Tibial nerve (tissue), 4 donors: ENCODE measurements around the gene RBP4. TPM values are rescaled to one million over a fixed set of nuclear protein-coding genes. Genes with fewer than 3 reads are reported as not detected.

Experiments used
- DNase-seq, 2 donors: peaks; one replicate each; pipeline ENCODE4 v3.0.0-alpha.2; 2019; ENCODE audit warnings: low spot score in 2 of 2
- H3K27ac ChIP-seq, 4 donors: fragments of 200-600 bp; sonication (generic) in 3 of 4; one replicate each; pipeline ENCODE4 v1.5.1; 2017 to 2019; ENCODE audit warnings: mild to moderate bottlenecking in 1 of 4
- H3K27me3 ChIP-seq, 2 donors: fragments of 200-600 bp; sonication (generic) in 1 of 2; one replicate each; pipeline versions ENCODE4 v1.5.1 to v1.6.0; 2017 to 2019
- H3K36me3 ChIP-seq, 3 donors: fragments of 200-600 bp; sonication (generic); one replicate each; pipeline ENCODE4 v1.5.1; 2018 to 2019
- H3K4me1 ChIP-seq, 4 donors: fragments of 200-600 bp; sonication (generic) in 3 of 4; one replicate each; pipeline ENCODE4 v1.5.1; 2017 to 2019
- H3K4me3 ChIP-seq, 4 donors: fragments of 200-600 bp; sonication (generic) in 3 of 4; one replicate each; pipeline ENCODE4 v1.5.1; 2017 to 2019; ENCODE audit warnings: mild to moderate bottlenecking in 1 of 4, moderate library complexity in 1 of 4
- H3K9me3 ChIP-seq, 4 donors: fragments of 200-600 bp; sonication (generic) in 3 of 4; one replicate each; pipeline ENCODE4 v1.5.1; 2017 to 2019
- EP300 ChIP-seq, 2 donors: sonication (generic); formaldehyde crosslinking; IDR thresholded peaks; one replicate each; pipeline ENCODE4 v1.6.1; 2017; ENCODE audit warnings: antibody characterized with exemption in 2 of 2, mild to moderate bottlenecking in 1 of 2
- POLR2A ChIP-seq, 2 donors: fragments of 450-650 bp; IDR thresholded peaks; one replicate each; pipeline ENCODE4 v1.6.1; 2017; ENCODE audit warnings: antibody characterized with exemption in 2 of 2, mild to moderate bottlenecking in 2 of 2, moderate library complexity in 2 of 2
- WGBS, 2 donors: methylation state at CpG; one replicate each; pipeline ENCODE4 v1.1.5; 2018; 5-methylcytosine and 5-hydroxymethylcytosine counted together
- total RNA-seq, 4 donors: library from RNA; depleted of rRNA; stranded (reverse); fragments of >200 nt; gene quantifications; one replicate each; pipeline ENCODE4 v1.1.0, GENCODE V29; 2016
- TF ChIP-seq, protein P1 (sequence below), 5 experiments: fragments of 200-600 bp in 3 of 5; fragments of 450-650 bp in 2 of 5; sonication (generic) in 3 of 5; IDR thresholded peaks; one replicate each; pipeline ENCODE4 v1.5.1; 2016 to 2019; ENCODE audit warnings: antibody characterized with exemption in 5 of 5, mild to moderate bottlenecking in 3 of 5, moderate library complexity in 2 of 5

Gene RBP4
- total RNA-seq: 100 to 1,000 TPM in 3 of 4 donors, 10 to 100 TPM in 1; 92.0 to 127 (median 119) TPM

DNA sequence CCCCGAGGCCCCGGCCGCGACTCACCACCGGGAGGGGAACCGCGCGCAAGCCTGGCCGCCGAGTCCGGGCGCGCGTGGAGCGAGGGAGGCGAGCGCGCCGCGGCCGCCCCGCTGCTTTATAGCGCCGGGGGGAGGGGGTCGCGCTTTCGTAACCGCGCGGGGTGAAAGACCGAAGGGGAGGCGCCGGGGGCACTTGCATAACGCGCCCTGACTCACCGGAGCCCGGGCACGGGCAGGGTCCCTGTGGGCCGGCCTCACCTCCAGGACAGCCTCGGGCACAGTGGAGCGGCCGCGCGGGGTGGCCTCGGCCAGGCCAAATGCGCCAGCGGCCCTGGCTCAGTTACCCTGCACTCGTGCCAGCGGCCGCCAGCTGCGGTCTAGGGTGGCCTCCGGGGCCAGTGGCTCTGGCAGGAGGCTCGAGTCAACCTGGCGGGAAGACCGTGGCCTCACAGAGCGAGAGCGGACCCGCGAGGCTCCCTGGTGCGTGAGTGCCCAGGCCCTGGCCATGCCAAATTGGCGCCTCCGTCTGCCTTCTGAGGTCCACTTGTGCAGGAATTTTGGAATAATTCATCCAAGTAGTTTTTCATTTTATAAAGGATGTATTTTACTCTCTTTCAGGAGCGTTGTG lies at the start of gene RBP4:
RBP4 (minus strand) TSS at position 90 of the 628 bp plus-strand sequence. CDS start 207 bp downstream, outside the sequence.
- Histone ChIP-seq H3K36me3 (no peaks in the 10 kb centered on the region), H3K27me3 (peaks cover 0 to 29% of the 10 kb centered on the region in 2 donors), H3K4me1 (peaks cover 0 to 26% (median 6%) of the 10 kb centered on the region in 4 donors), H3K9me3 (no peaks in the 10 kb centered on the region), H3K4me3 (peak within 1 kb of the TSS in 3 of 4 donors; percentile 22 to 56 (median 29)), H3K27ac (peak within 1 kb of the TSS in 1 of 4 donors; percentile 59)
- no peak for DNase-seq
- TF ChIP-seq, protein P1, sequence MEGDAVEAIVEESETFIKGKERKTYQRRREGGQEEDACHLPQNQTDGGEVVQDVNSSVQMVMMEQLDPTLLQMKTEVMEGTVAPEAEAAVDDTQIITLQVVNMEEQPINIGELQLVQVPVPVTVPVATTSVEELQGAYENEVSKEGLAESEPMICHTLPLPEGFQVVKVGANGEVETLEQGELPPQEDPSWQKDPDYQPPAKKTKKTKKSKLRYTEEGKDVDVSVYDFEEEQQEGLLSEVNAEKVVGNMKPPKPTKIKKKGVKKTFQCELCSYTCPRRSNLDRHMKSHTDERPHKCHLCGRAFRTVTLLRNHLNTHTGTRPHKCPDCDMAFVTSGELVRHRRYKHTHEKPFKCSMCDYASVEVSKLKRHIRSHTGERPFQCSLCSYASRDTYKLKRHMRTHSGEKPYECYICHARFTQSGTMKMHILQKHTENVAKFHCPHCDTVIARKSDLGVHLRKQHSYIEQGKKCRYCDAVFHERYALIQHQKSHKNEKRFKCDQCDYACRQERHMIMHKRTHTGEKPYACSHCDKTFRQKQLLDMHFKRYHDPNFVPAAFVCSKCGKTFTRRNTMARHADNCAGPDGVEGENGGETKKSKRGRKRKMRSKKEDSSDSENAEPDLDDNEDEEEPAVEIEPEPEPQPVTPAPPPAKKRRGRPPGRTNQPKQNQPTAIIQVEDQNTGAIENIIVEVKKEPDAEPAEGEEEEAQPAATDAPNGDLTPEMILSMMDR (IDR thresholded peaks at IDR 0.05): no peak
- no peak for TF ChIP-seq EP300 (IDR thresholded peaks at IDR 0.05)
- WGBS, 2 donors: 1 to 4% methylated on average over 20 to 22 of the region's 63 CpGs

DNA sequence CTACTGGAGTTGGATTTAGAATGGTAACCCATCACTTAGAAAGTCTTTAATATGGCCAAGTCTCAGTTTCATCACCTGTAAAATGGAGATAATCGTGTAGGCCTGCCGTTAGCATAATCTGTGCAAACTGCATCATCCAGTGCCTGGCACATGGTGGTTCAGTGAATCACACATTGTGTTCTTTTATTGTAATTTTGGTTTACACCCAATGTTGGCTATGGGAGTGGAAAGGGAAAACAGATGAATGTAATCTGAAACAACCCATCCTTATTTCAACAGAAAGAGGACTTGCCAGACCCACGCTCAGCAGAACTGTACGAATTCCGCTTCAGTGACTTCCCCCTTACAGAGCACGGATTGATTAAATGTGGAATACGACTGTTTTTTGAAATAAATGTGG lies 38.8 kb upstream of the RBP4 start:
- TF ChIP-seq EP300 (IDR thresholded peaks at IDR 0.05) (no peak), POLR2A (IDR thresholded peaks at IDR 0.05) (no peak)
- TF ChIP-seq, protein P1 (IDR thresholded peaks at IDR 0.05): no peak
- 89 to 92% methylated on average over 7 of the region's 7 CpGs for WGBS, 2 donors

DNA sequence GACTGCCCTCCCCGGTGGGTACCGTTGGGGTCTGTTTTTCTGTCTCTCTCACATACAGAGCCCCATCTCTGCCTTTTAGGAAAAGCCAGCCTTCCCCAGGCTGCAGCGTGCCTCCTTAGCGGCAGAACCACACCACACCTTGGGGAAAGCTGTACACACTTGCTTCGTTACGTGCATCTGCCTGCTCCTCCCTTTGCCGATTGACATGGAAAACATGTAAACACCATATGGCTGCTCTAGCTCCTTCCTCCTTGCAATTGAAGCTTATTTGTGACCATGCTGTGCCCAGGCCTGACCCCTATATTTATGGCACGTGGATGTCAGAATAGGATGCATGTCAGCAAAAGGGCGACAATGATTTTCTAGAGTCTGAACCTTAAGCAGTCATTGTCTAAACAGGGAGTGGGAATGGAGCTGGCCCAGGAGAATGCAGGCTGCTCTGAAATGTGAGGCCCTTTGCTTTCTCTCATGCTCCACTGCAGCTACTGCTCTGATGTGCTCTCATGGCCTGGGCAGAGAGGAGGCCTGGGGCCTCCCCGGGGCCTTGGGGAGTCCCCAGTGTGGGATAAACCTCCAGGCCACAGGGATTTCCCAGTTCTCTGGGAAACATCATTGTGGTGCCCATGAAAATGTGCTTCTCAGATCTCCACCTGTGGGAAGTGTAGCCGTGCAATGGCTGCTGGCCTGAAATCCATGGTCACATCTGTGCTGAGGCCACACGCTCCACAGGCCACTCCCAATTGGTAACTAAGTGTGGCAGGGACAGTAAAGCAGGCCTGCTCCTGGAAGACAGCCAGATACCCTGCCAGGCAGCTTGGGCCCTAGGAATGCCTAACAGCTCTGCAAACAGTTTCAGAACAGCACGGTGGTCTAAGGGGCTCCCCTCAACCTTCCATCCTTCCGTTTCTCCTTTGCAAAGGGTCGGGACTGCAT lies 29.9 kb upstream of the RBP4 start:
- WGBS, 2 donors: 67 to 88% methylated on average over 14 to 15 of the region's 15 CpGs
- TF ChIP-seq, protein P1 (IDR thresholded peaks at IDR 0.05): no peak
- TF ChIP-seq POLR2A (IDR thresholded peaks at IDR 0.05) (no peak), EP300 (IDR thresholded peaks at IDR 0.05) (no peak)
- DNase-seq: no peak
- no peaks in the 10 kb centered on the region for H3K4me1 ChIP-seq
- no peaks in the 10 kb centered on the region for H3K27me3 ChIP-seq
- H3K9me3 ChIP-seq: no peaks in the 10 kb centered on the region
- no peak overlapping the region for H3K27ac ChIP-seq
- H3K36me3 ChIP-seq: no peaks in the 10 kb centered on the region
- no peak overlapping the region for H3K4me3 ChIP-seq

More for the DNA sequence above, 38.8 kb upstream of the RBP4 start:
- Histone ChIP-seq H3K27me3 (no peaks in the 10 kb centered on the region), H3K4me3 (no peak overlapping the region), H3K4me1 (no peaks in the 10 kb centered on the region), H3K27ac (no peak overlapping the region), H3K9me3 (no peaks in the 10 kb centered on the region), H3K36me3 (no peaks in the 10 kb centered on the region)
- no peak for DNase-seq

DNA sequence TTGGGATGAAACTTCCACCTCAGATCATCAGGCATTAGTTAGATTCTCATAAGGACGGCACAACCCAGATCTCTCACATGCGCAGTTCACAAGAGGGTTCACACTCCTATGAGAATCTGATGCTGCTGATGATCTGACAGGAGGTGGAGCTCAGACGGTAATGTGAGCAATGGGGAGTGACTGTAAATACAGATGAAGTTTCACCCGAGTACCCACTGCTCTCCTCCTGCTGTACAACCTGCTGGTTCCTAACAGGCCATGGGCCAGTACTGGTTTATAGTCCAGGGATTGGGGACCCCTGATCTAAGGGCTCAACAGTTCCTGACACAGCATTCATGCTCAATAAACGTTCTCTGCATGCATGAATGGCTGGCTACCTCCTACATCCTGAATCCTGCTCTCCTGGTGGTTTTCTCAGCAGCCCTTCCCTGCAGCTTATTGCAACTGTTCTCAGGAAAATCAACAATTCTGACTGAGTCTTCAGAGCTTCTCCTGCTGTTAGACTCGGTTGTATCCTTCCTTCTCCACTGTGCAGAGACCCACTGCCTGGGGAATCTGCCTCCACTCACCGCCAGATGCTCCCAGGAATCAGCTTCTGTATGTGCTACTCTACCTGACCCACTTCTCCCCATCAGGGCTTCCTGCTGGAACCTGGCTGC lies 28.7 kb upstream of the RBP4 start:
- Histone ChIP-seq H3K27me3 (no peaks in the 10 kb centered on the region), H3K9me3 (no peaks in the 10 kb centered on the region), H3K36me3 (no peaks in the 10 kb centered on the region), H3K4me3 (no peak overlapping the region), H3K27ac (no peak overlapping the region), H3K4me1 (no peaks in the 10 kb centered on the region)
- WGBS, 2 donors: 56 to 71% methylated on average over 7 of the region's 7 CpGs
- no peak for TF ChIP-seq EP300 (IDR thresholded peaks at IDR 0.05)
- TF ChIP-seq POLR2A (IDR thresholded peaks at IDR 0.05): no peak
- TF ChIP-seq, protein P1 (IDR thresholded peaks at IDR 0.05): no peak
- DNase-seq: no peak
